HepG2 (cell line): ENCODE results near the gene GNA12. TPM values are rescaled to one million over a fixed set of nuclear protein-coding genes. Genes with fewer than 3 reads are reported as not detected.

Experiments
- CHD4 ChIP-seq: fragments of 200-600 bp; sonication (generic); IDR thresholded peaks from 2 replicates; pipeline ENCODE4 v1.7.0; 2017; ENCODE audit warnings: mild to moderate bottlenecking, low read length, borderline replicate concordance
- EHMT2 ChIP-seq: fragments of 200-600 bp; sonication (generic); IDR thresholded peaks from 2 replicates; pipeline ENCODE4 v1.7.0; 2017; ENCODE audit warnings: antibody characterized with exemption, low read depth, low read length, borderline replicate concordance
- GATA4 ChIP-seq: sonication (generic); IDR thresholded peaks from 2 replicates; pipeline ENCODE4 v1.6.1; 2016; ENCODE audit warnings: antibody characterized with exemption, low read depth, borderline replicate concordance
- HOXA5 ChIP-seq: sonication (generic); formaldehyde crosslinking; IDR thresholded peaks from 2 replicates; pipeline ENCODE4 v1.4.0; 2020; ENCODE audit warnings: missing genetic modification reagents
- KAT7 ChIP-seq: IDR thresholded peaks from 2 replicates; pipeline ENCODE4 v1.6.1; 2018; ENCODE audit warnings: borderline replicate concordance, missing compliant biosample characterization
- MEF2D ChIP-seq: sonication (generic); formaldehyde crosslinking; IDR thresholded peaks from 2 replicates; pipeline ENCODE4 v1.5.1; 2020; ENCODE audit warnings: mild to moderate bottlenecking, missing genetic modification reagents
- NFKBIZ ChIP-seq: IDR thresholded peaks from 2 replicates; pipeline ENCODE4 v1.6.1; 2018; ENCODE audit warnings: missing genetic modification reagents, missing compliant biosample characterization
- POLR2AphosphoS5 ChIP-seq: IDR thresholded peaks from 2 replicates; pipeline ENCODE4 v1.6.1; 2012; ENCODE audit warnings: low read depth, low read length
- RCOR2 ChIP-seq: IDR thresholded peaks from 2 replicates; pipeline ENCODE4 v1.6.1; 2016; ENCODE audit warnings: missing biosample characterization, missing genetic modification reagents
- SP5 ChIP-seq: IDR thresholded peaks from 2 replicates; pipeline ENCODE4 v1.6.1; 2016; ENCODE audit warnings: low read depth, borderline replicate concordance
- ZBTB34 ChIP-seq: sonication (generic); formaldehyde crosslinking; IDR thresholded peaks from 2 replicates; pipeline ENCODE4 v1.8.0; 2022; ENCODE audit warnings: mild to moderate bottlenecking, missing genetic modification reagents
- ZKSCAN8 ChIP-seq: IDR thresholded peaks from 2 replicates; pipeline ENCODE4 v1.6.1; 2016; ENCODE audit warnings: borderline replicate concordance, missing genetic modification reagents, missing compliant biosample characterization
- ZNF331 ChIP-seq: sonication (generic); formaldehyde crosslinking; IDR thresholded peaks from 2 replicates; pipeline ENCODE4 v1.4.0; 2020; ENCODE audit warnings: missing genetic modification reagents
- ZNF44 ChIP-seq: sonication (generic); formaldehyde crosslinking; IDR thresholded peaks from 2 replicates; pipeline ENCODE4 v1.5.1; 2020; ENCODE audit warnings: mild to moderate bottlenecking, missing genetic modification reagents
- ZNF766 ChIP-seq: sonication (generic); formaldehyde crosslinking; IDR thresholded peaks from 2 replicates; pipeline ENCODE4 v1.5.0; 2020; ENCODE audit warnings: missing genetic modification reagents, borderline replicate concordance
- ZNF816 ChIP-seq: sonication (generic); formaldehyde crosslinking; IDR thresholded peaks from 2 replicates; pipeline ENCODE4 v1.8.0; 2022; ENCODE audit warnings: missing genetic modification reagents, mild to moderate bottlenecking, borderline replicate concordance
- ZSCAN29 ChIP-seq: sonication (generic); formaldehyde crosslinking; conservative IDR thresholded peaks from 2 replicates; pipeline ENCODE4 v1.4.0; 2020; ENCODE audit warnings: mild to moderate bottlenecking, missing genetic modification reagents
- polyA plus RNA-seq, 8 experiments: library from polyadenylated mRNA; depleted of rRNA in 3 of 8; stranded (reverse) in 7 of 8; unstranded in 1 of 8; fragments of >200 nt; fragmentation: Illumina TruSeq in 4 of 8; extraction: Trizol in 4 of 8; gene quantifications; 2 replicates each; pipeline versions ENCODE4 v1.2.1 to v1.2.3, GENCODE V29; 2011 to 2016; ENCODE audit warnings: low read depth in 4 of 8, missing spikeins in 1 of 8, mixed read lengths in 1 of 8; ENCODE audit not compliant: insufficient read depth in 1 of 8
- total RNA-seq, 5 experiments: library from RNA; depleted of rRNA; stranded (reverse); fragments of >200 nt; fragmentation: Illumina TruSeq; extraction: Trizol; gene quantifications; 2 replicates each; pipeline ENCODE4 v1.2.3, GENCODE V29; 2016; ENCODE audit warnings: low read depth in 1 of 5
- TF ChIP-seq, protein P1 (sequence below), 2 experiments: sonication (generic) in 1 of 2; formaldehyde crosslinking in 1 of 2; IDR thresholded peaks; 2 replicates each; pipeline versions ENCODE4 v1.4.0 to v1.6.1; 2018 to 2020; ENCODE audit warnings: missing genetic modification reagents in 2 of 2, borderline replicate concordance in 1 of 2, low read depth in 1 of 2, mild to moderate bottlenecking in 1 of 2, missing biosample characterization in 1 of 2
- TF ChIP-seq, protein P2 (sequence below): IDR thresholded peaks from 2 replicates; pipeline ENCODE4 v1.6.1; 2016; ENCODE audit warnings: low read depth, missing genetic modification reagents, missing compliant biosample characterization
- TF ChIP-seq, protein P3 (sequence below): sonication (generic); formaldehyde crosslinking; IDR thresholded peaks from 2 replicates; pipeline ENCODE4 v1.4.0; 2020; ENCODE audit warnings: missing genetic modification reagents, borderline replicate concordance

GNA12 gene
- total and polyA plus RNA-seq, 2 of the 13 experiments (the other 11 are each of a cell fraction or from before 2014, with no cell fraction given) = 16.2 to 50.9 TPM

DNA sequence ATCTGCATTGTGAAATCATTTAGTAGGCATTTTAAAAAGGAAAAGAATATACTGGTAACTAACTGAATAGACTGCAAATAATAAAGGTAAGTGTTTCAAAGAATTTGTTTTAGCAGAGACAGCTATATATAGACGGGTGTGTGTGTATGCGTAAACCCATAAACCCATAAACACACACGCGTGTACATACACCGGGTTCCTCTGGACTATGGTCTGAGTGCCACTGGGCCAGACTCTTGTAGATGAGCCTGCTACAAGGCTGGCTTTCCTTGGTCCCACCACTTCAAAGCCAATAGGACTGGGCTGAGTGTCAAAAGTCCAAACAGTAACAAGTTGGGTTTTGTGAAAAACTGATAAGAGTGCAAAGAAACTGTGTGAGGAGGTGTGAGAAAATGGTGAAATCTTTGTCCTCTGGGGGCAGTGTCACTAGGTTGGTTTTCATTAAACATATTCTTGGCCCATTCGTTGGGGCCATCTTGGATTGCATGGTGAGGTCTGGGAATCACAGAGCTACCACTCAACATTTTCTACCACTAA, 39.8 kb downstream of the GNA12 start (continued):
- TF ChIP-seq, protein P1, sequence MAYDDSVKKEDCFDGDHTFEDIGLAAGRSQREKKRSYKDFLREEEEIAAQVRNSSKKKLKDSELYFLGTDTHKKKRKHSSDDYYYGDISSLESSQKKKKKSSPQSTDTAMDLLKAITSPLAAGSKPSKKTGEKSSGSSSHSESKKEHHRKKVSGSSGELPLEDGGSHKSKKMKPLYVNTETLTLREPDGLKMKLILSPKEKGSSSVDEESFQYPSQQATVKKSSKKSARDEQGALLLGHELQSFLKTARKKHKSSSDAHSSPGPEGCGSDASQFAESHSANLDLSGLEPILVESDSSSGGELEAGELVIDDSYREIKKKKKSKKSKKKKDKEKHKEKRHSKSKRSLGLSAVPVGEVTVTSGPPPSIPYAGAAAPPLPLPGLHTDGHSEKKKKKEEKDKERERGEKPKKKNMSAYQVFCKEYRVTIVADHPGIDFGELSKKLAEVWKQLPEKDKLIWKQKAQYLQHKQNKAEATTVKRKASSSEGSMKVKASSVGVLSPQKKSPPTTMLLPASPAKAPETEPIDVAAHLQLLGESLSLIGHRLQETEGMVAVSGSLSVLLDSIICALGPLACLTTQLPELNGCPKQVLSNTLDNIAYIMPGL (CRISPR knock-in tag; IDR thresholded peaks at IDR 0.05; ENCODE audit: borderline replicate concordance in 1 of 2, low read depth in 1 of 2) = 0 out of 4 replicates have a peak, but pooled peaks of 1 of the 2 experiments have one; percentile 34
- peak; percentile 59; the same call in 1 of the 2 replicates for TF ChIP-seq RCOR2 (CRISPR knock-in tag)
- TF ChIP-seq ZNF766 (CRISPR knock-in tag) = no peak
- 0 out of 2 replicates have a peak, but pooled peaks have one; percentile 3 for TF ChIP-seq HOXA5 (CRISPR knock-in tag)
- peak; percentile 58; the same call in 1 of the 2 replicates for TF ChIP-seq CHD4
- TF ChIP-seq NFKBIZ = peak; percentile 29; the same call in 1 of the 2 replicates
- TF ChIP-seq ZNF331 = peak; percentile 81
- TF ChIP-seq ZKSCAN8 (CRISPR knock-in tag) = 0 out of 2 replicates have a peak, but pooled peaks have one; percentile 58
- TF ChIP-seq ZNF44 (CRISPR knock-in tag) = no peak
- TF ChIP-seq, protein P2, sequence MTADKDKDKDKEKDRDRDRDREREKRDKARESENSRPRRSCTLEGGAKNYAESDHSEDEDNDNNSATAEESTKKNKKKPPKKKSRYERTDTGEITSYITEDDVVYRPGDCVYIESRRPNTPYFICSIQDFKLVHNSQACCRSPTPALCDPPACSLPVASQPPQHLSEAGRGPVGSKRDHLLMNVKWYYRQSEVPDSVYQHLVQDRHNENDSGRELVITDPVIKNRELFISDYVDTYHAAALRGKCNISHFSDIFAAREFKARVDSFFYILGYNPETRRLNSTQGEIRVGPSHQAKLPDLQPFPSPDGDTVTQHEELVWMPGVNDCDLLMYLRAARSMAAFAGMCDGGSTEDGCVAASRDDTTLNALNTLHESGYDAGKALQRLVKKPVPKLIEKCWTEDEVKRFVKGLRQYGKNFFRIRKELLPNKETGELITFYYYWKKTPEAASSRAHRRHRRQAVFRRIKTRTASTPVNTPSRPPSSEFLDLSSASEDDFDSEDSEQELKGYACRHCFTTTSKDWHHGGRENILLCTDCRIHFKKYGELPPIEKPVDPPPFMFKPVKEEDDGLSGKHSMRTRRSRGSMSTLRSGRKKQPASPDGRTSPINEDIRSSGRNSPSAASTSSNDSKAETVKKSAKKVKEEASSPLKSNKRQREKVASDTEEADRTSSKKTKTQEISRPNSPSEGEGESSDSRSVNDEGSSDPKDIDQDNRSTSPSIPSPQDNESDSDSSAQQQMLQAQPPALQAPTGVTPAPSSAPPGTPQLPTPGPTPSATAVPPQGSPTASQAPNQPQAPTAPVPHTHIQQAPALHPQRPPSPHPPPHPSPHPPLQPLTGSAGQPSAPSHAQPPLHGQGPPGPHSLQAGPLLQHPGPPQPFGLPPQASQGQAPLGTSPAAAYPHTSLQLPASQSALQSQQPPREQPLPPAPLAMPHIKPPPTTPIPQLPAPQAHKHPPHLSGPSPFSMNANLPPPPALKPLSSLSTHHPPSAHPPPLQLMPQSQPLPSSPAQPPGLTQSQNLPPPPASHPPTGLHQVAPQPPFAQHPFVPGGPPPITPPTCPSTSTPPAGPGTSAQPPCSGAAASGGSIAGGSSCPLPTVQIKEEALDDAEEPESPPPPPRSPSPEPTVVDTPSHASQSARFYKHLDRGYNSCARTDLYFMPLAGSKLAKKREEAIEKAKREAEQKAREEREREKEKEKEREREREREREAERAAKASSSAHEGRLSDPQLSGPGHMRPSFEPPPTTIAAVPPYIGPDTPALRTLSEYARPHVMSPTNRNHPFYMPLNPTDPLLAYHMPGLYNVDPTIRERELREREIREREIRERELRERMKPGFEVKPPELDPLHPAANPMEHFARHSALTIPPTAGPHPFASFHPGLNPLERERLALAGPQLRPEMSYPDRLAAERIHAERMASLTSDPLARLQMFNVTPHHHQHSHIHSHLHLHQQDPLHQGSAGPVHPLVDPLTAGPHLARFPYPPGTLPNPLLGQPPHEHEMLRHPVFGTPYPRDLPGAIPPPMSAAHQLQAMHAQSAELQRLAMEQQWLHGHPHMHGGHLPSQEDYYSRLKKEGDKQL (CRISPR knock-in tag) = peak; percentile 60
- TF ChIP-seq ZSCAN29 (CRISPR knock-in tag) = no peak
- peak; percentile 90; the same call in 1 of the 2 replicates for TF ChIP-seq EHMT2
- peak; percentile 75; the same call in 1 of the 2 replicates for TF ChIP-seq GATA4
- TF ChIP-seq KAT7 = no peak
- peak; percentile 86 for TF ChIP-seq MEF2D
- TF ChIP-seq, protein P3, sequence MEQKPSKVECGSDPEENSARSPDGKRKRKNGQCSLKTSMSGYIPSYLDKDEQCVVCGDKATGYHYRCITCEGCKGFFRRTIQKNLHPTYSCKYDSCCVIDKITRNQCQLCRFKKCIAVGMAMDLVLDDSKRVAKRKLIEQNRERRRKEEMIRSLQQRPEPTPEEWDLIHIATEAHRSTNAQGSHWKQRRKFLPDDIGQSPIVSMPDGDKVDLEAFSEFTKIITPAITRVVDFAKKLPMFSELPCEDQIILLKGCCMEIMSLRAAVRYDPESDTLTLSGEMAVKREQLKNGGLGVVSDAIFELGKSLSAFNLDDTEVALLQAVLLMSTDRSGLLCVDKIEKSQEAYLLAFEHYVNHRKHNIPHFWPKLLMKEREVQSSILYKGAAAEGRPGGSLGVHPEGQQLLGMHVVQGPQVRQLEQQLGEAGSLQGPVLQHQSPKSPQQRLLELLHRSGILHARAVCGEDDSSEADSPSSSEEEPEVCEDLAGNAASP = peak; percentile 63
- TF ChIP-seq SP5 (CRISPR knock-in tag) = no peak; the same call in 1 of the 2 replicates
- no peak; the same call in 1 of the 2 replicates for TF ChIP-seq POLR2AphosphoS5
- peak; percentile 49; the same call in 1 of the 2 replicates for TF ChIP-seq ZBTB34 (CRISPR knock-in tag)
- no peak for TF ChIP-seq ZNF816 (CRISPR knock-in tag)
